ENCODE results near the gene CARS2. TPM values are rescaled to one million over a fixed set of nuclear protein-coding genes. Genes with fewer than 3 reads are reported as not detected.
A peak's percentile ranks its signal among the peaks of the same experiment; 100 is the strongest.

CARS2 gene
- total RNA-seq, 4 donors from 2014 or later, result 32.9 to 56.9 (median 40.2) TPM

DNA sequence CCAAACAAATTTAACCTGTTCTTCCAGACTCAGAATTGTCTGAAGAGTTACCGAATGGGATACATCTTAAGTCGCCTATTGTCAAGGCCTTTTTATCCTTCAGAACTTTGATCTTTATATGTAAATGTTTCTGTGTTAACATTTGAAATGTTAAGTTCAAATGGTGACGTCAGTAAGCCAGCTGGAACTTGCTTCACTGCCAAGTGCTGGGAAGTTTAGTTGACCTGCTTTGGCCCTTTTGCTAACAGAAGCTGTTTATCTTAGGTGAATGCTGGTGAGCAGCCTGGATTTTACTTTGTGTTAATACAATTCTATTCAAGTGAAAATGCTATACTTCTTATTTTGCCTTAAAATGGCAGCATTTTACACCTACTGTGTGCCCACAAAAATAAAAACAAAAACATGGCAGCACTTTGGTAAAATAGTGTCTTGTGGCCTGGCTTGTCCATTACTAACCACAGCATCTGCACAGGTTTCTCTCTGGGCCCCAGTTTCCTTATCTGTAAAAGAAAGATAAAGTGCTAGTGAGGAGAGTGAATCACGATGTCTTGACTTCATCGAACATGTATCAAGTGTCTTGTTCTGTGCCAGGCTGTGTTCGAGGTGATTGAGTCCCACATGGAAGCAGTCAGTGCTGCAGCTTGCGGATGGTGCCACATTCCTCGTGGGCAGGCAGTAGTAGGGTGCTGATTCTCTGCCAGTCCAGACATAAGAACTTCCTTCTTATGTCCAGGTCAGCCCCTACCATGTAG is 88.4 kb downstream of the CARS2 start:
- Histone ChIP-seq H3K27ac (replicated peaks in 1 of 4) (peak overlapping the region; percentile 92 to 98 (median 94)), H3K27me3 (no peaks in the 10 kb centered on the region), H3K4me1 (peaks cover 30 to 68% (median 68%) of the 10 kb centered on the region in 4 donors), H3K36me3 (peaks cover 0 to 5% (median under 1%) of the 10 kb centered on the region in 4 donors), H3K9me3 (no peaks in the 10 kb centered on the region), H3K4me3 (peak overlapping the region in 3 of 4 donors; percentile 75 to 95 (median 83))
- DNase-seq (ENCODE audit: extremely low spot score), result no peak
- intact Hi-C loops (cut with DNase I), result loop anchor here (5.0 kb wide), 1 partner anchor 90 kb away; the partner anchor contains the start of gene CARS2
- WGBS, result 37% methylated on average over 8 of the region's 8 CpGs
- TF ChIP-seq POLR2AphosphoS5 (IDR thresholded peaks at IDR 0.05), result peak; percentile 54 to 63
- no peak for TF ChIP-seq CTCF (IDR thresholded peaks at IDR 0.05)

DNA sequence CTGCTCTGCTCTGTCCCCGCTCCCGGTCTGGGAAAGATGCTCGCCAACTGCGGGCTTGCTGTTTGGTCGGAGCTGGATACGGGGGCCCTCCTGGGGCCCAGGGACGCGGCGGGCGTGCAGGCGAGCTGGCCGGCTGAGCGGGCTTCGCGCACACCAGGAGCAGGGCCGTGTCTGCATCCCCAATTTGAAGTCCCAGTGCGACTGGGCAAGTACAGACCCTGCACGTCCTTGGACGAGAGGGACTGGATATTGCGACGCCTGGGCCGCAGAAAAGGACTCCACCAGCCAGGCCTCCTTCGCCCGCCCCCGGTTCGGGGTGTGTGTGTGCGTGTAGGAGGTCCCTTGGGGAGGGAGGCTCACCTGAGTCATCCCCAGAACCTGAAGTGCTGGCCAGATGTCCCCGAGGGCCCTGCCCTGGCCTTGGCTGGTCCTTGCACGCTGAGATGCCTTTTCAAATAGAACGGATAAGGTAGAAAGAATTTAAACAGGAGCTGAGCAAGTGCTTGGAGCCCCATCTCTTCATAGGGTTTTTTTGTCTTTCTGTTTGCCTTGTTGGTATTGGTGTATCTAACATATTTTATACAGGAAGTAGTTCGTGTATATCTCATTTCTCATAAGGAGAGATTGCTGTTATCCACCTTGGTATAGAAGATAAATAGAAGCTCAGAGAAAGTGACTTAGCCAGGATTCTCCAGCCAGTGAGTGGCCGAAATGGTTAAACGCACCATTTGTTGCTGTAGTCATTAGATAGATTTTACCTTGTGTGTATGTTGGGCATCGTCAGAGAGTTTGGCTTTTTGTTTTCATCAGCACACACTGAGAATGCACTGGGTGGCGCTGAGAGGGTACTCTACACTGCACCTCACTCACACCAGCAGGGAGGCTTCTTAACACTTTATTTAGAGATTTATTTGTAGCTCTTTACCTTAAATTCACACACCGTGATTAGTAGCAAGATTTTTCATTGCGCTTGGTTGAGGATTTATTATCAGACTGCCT is 89.5 kb downstream of the CARS2 start:
- Histone ChIP-seq H3K27me3 (no peaks in the 10 kb centered on the region), H3K9me3 (no peaks in the 10 kb centered on the region), H3K27ac (replicated peaks in 1 of 4) (peak overlapping the region; percentile 92 to 98 (median 94)), H3K36me3 (no peaks in the 10 kb centered on the region), H3K4me3 (peak overlapping the region; percentile 75 to 95 (median 81)), H3K4me1 (peaks cover 29 to 57% (median 57%) of the 10 kb centered on the region in 4 donors)
- DNase-seq (ENCODE audit: extremely low spot score), result no peak
- 9% methylated on average over 31 of the region's 37 CpGs for WGBS
- TF ChIP-seq POLR2A (IDR thresholded peaks at IDR 0.05; ENCODE audit: low read depth) (no peak), CTCF (IDR thresholded peaks at IDR 0.05) (peak in 1 of 3 experiments; percentile 15), EP300 (IDR thresholded peaks at IDR 0.05) (no peak), POLR2AphosphoS5 (IDR thresholded peaks at IDR 0.05) (peak; percentile 8 to 54)
- intact Hi-C loops (cut with DNase I), result loop anchor here (5.0 kb wide), 1 partner anchor 91 kb away; the partner anchor contains the start of gene CARS2

GRCh38 chr13:110615322-110616102 is 90.4 kb downstream of the CARS2 start, which contains the start of gene NAXD:
Gene NAXD (plus strand): TSS chr13:110615545. CDS start chr13:110615602, 57 bp downstream.
- H3K9me3 ChIP-seq, result no peaks in the 10 kb centered on the region
- H3K36me3 ChIP-seq, result no peaks in the 10 kb centered on the region
- intact Hi-C loops (cut with DNase I), result loop anchor here (5.0 kb wide), 1 partner anchor 92 kb away; the partner anchor contains the start of gene CARS2
- peaks cover 0 to 3% (median 0%) of the 10 kb centered on the region in 4 donors for H3K27me3 ChIP-seq
- H3K4me1 ChIP-seq, result peaks cover 27 to 50% (median 49%) of the 10 kb centered on the region in 4 donors
- H3K27ac ChIP-seq (replicated peaks in 1 of 4), result peak within 1 kb of the TSS; percentile 92 to 98 (median 94)
- WGBS, result 3% methylated on average over 34 of the region's 95 CpGs
- DNase-seq (ENCODE audit: extremely low spot score), result peak; percentile 97
- peak within 1 kb of the TSS; percentile 75 to 95 (median 81) for H3K4me3 ChIP-seq
- peak; percentile 24 for TF ChIP-seq POLR2A (IDR thresholded peaks at IDR 0.05; ENCODE audit: low read depth)
- TF ChIP-seq EP300 (IDR thresholded peaks at IDR 0.05), result no peak
- TF ChIP-seq CTCF (IDR thresholded peaks at IDR 0.05), result peak in 1 of 3 experiments; percentile 25
- peak; percentile 85 to 96 for TF ChIP-seq POLR2AphosphoS5 (IDR thresholded peaks at IDR 0.05)

- Histone ChIP-seq H3K36me3 (no peaks in the 10 kb centered on the region), H3K27me3 (peaks cover 0 to 8% (median 0%) of the 10 kb centered on the region in 4 donors), H3K27ac (replicated peaks in 1 of 4) (peak overlapping the region; percentile 92 to 98 (median 94)), H3K4me3 (peak overlapping the region; percentile 75 to 95 (median 81)), H3K4me1 (peaks cover 25 to 44% (median 43%) of the 10 kb centered on the region in 4 donors), H3K9me3 (no peaks in the 10 kb centered on the region)
- intact Hi-C loops (cut with DNase I), result loop anchor here (5.0 kb wide), 1 partner anchor 92 kb away; the partner anchor contains the start of gene CARS2
- no peak for DNase-seq (ENCODE audit: extremely low spot score)
- TF ChIP-seq CTCF (IDR thresholded peaks at IDR 0.05), result no peak
- no peak for TF ChIP-seq EP300 (IDR thresholded peaks at IDR 0.05)
- no peak for TF ChIP-seq POLR2AphosphoS5 (IDR thresholded peaks at IDR 0.05)
- no peak for TF ChIP-seq POLR2A (IDR thresholded peaks at IDR 0.05; ENCODE audit: low read depth)
- 83% methylated on average over 11 of the region's 11 CpGs for WGBS
Measured at GRCh38 chr13:110615005-110615321, 91.0 kb downstream of the CARS2 start.

Measured in esophagus muscularis mucosa (tissue), 4 donors.